Liver (tissue), 9 donors: ENCODE measurements around the gene JDP2. TPM values are rescaled to one million over a fixed set of nuclear protein-coding genes. Genes with fewer than 3 reads are reported as not detected.

Experiments
- DNase-seq: peaks from one replicate; pipeline ENCODE4 v3.0.0-alpha.2; 2017; ENCODE audit warnings: low spot score
- H3K27ac ChIP-seq, 2 donors: one replicate each; pipeline ENCODE4 v1.7.0; 2013; ENCODE audit warnings: inconsistent platforms in 2 of 2, low read length in 2 of 2, control low read depth in 1 of 2, low read depth in 1 of 2, mild to moderate bottlenecking in 1 of 2
- H3K27me3 ChIP-seq, 4 donors: one replicate each; pipeline versions ENCODE4 v1.6.1 to v1.7.0; 2013; ENCODE audit warnings: low read length in 3 of 4, inconsistent platforms in 1 of 4, mild to moderate bottlenecking in 1 of 4, moderate library complexity in 1 of 4; ENCODE audit not compliant: control insufficient read depth in 4 of 4, insufficient read depth in 4 of 4
- H3K36me3 ChIP-seq, 4 donors: one replicate each; pipeline versions ENCODE4 v1.6.1 to v1.7.0; 2013; ENCODE audit warnings: low read length in 3 of 4, mild to moderate bottlenecking in 3 of 4, low read depth in 1 of 4, moderate library complexity in 1 of 4; ENCODE audit not compliant: control insufficient read depth in 4 of 4, insufficient read depth in 3 of 4
- H3K4me1 ChIP-seq, 4 donors: one replicate each; pipeline versions ENCODE4 v1.6.1 to v1.7.0; 2013; ENCODE audit warnings: low read length in 3 of 4, mild to moderate bottlenecking in 3 of 4, moderate library complexity in 1 of 4; ENCODE audit not compliant: control insufficient read depth in 4 of 4, insufficient read depth in 4 of 4
- H3K4me3 ChIP-seq, 3 donors: one replicate each; pipeline versions ENCODE4 v1.6.1 to v1.7.0; 2013; ENCODE audit warnings: low read length in 3 of 3, control low read depth in 1 of 3, low read depth in 1 of 3, mild to moderate bottlenecking in 1 of 3
- H3K9ac ChIP-seq, 2 donors: one replicate each; pipeline ENCODE4 v1.7.0; 2013; ENCODE audit warnings: low read length in 2 of 2, mild to moderate bottlenecking in 2 of 2, moderate library complexity in 2 of 2, control low read depth in 1 of 2, low read depth in 1 of 2
- H3K9me3 ChIP-seq, 4 donors: one replicate each; pipeline versions ENCODE4 v1.6.1 to v1.7.0; 2013; ENCODE audit warnings: low read length in 3 of 4; ENCODE audit not compliant: control insufficient read depth in 4 of 4
- EGR1 ChIP-seq, 2 donors: IDR thresholded peaks; 2 replicates each; pipeline ENCODE4 v1.6.1; 2016 to 2018; ENCODE audit warnings: antibody characterized with exemption in 2 of 2, low read depth in 2 of 2
- FOXA1 ChIP-seq: IDR thresholded peaks from 2 replicates; pipeline ENCODE4 v1.6.1; 2016; ENCODE audit warnings: antibody characterized with exemption
- FOXA2 ChIP-seq: IDR thresholded peaks from 2 replicates; pipeline ENCODE4 v1.6.1; 2016; ENCODE audit warnings: antibody characterized with exemption
- GABPA ChIP-seq, 2 donors: IDR thresholded peaks in 1 of 2; conservative IDR thresholded peaks in 1 of 2; 2 replicates each; pipeline ENCODE4 v1.6.1; 2016; ENCODE audit warnings: antibody characterized with exemption in 2 of 2, mild to moderate bottlenecking in 1 of 2, moderate library complexity in 1 of 2
- HNF4A ChIP-seq, 2 donors: conservative IDR thresholded peaks; 2 replicates each; pipeline ENCODE4 v1.6.1; 2016; ENCODE audit warnings: antibody characterized with exemption in 2 of 2, mild to moderate bottlenecking in 2 of 2
- HNF4G ChIP-seq: IDR thresholded peaks from 2 replicates; pipeline ENCODE4 v1.6.1; 2016; ENCODE audit warnings: antibody characterized with exemption
- JUND ChIP-seq, 2 donors: IDR thresholded peaks; 2 replicates each; pipeline ENCODE4 v1.6.1; 2016; ENCODE audit warnings: antibody characterized with exemption in 2 of 2
- NR2F2 ChIP-seq: IDR thresholded peaks from 2 replicates; pipeline ENCODE4 v1.6.1; 2016; ENCODE audit warnings: antibody characterized with exemption
- RXRA ChIP-seq, 2 donors: IDR thresholded peaks; 2 replicates each; pipeline ENCODE4 v1.6.1; 2017 to 2018; ENCODE audit warnings: antibody characterized with exemption in 2 of 2, mild to moderate bottlenecking in 1 of 2
- SP1 ChIP-seq: IDR thresholded peaks from 2 replicates; pipeline ENCODE4 v1.6.1; 2018; ENCODE audit warnings: antibody characterized with exemption, mild to moderate bottlenecking
- TAF1 ChIP-seq: conservative IDR thresholded peaks from 2 replicates; pipeline ENCODE4 v1.6.1; 2016; ENCODE audit warnings: antibody characterized with exemption, mild to moderate bottlenecking
- YY1 ChIP-seq: IDR thresholded peaks from 2 replicates; pipeline ENCODE4 v1.6.1; 2016; ENCODE audit warnings: antibody characterized with exemption, mild to moderate bottlenecking
- WGBS: extraction: QIAGEN DNeasy Blood & Tissue Kit; methylation state at CpG from one replicate; pipeline ENCODE4 v1.1.7; 2013; 5-methylcytosine and 5-hydroxymethylcytosine counted together
- polyA plus RNA-seq, 2 donors: library from polyadenylated mRNA; stranded (reverse) in 1 of 2; unstranded in 1 of 2; fragments of 200-250 nt in 1 of 2; fragments of >200 nt in 1 of 2; fragmentation: Nextera tagmentation in 1 of 2; extraction: Ambion mirVana in 1 of 2; gene quantifications; one replicate each; pipeline versions ENCODE4 v1.2.1 to v1.2.3, GENCODE V29; 2013 to 2015
- total RNA-seq, 2 donors: library from RNA; depleted of rRNA; stranded (reverse); fragments of >200 nt; gene quantifications; one replicate each; pipeline ENCODE4 v1.2.3, GENCODE V29; 2014
- TF ChIP-seq, protein P1 (sequence below): IDR thresholded peaks from 2 replicates; pipeline ENCODE4 v1.6.1; 2016; ENCODE audit warnings: antibody characterized with exemption
- TF ChIP-seq, protein P2 (sequence below): fragments of 150-350 bp; IDR thresholded peaks from 2 replicates; pipeline ENCODE4 v1.5.1; 2017; ENCODE audit warnings: improper control_type of control experiment, low read depth, low read length; ENCODE audit not compliant: missing input control
- TF ChIP-seq, protein P3 (sequence below): IDR thresholded peaks from 2 replicates; pipeline ENCODE4 v1.6.1; 2016; ENCODE audit warnings: antibody characterized with exemption
- donor health status: healthy.
- donor health status: healthy.
- donor health status: healthy.
- donor health status: healthy.
- donor health status: healthy.

Gene JDP2
- total and polyA plus RNA-seq, 4 donors, result 2.4 to 14.6 (median 8.7) TPM

DNA sequence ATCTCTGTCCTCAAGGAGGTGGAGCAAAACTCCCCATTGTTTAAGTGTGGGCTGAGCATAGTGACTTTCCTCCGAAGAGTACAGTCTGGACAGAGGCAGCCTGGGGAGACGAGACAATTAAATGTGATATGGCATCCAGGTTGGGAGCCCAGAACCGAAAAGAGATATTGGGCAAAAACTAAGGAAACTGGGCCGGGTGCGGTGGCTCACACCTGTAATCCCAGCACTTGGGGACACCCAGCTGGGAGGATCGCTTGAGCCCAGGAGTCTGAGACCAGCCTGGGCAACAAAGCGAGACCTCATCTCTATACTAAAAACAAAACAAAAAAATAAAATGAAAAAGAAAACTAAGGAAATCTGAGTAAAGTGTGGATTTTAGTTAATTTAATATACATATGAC lies 35.9 kb upstream of the JDP2 start:
- no peak overlapping the region for H3K9ac ChIP-seq
- H3K36me3 ChIP-seq, result no peaks in the 10 kb centered on the region
- H3K27me3 ChIP-seq, result no peaks in the 10 kb centered on the region
- H3K9me3 ChIP-seq, result no peaks in the 10 kb centered on the region
- no peak overlapping the region for H3K4me3 ChIP-seq
- TF ChIP-seq HNF4G (no peak), YY1 (no peak), GABPA (IDR thresholded peaks at IDR 0.05 in 1 of 2, conservative IDR thresholded peaks at IDR 0.05 in 1 of 2) (no peak), RXRA (IDR thresholded peaks at IDR 0.05) (no peak), SP1 (no peak), HNF4A (conservative IDR thresholded peaks at IDR 0.05) (no peak), EGR1 (IDR thresholded peaks at IDR 0.05; ENCODE audit: low read depth in 2 of 2) (no peak), TAF1 (no peak), JUND (IDR thresholded peaks at IDR 0.05) (no peak), FOXA2 (no peak)
- TF ChIP-seq, protein P1, sequence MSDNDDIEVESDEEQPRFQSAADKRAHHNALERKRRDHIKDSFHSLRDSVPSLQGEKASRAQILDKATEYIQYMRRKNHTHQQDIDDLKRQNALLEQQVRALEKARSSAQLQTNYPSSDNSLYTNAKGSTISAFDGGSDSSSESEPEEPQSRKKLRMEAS, result no peak
- TF ChIP-seq, protein P2, sequence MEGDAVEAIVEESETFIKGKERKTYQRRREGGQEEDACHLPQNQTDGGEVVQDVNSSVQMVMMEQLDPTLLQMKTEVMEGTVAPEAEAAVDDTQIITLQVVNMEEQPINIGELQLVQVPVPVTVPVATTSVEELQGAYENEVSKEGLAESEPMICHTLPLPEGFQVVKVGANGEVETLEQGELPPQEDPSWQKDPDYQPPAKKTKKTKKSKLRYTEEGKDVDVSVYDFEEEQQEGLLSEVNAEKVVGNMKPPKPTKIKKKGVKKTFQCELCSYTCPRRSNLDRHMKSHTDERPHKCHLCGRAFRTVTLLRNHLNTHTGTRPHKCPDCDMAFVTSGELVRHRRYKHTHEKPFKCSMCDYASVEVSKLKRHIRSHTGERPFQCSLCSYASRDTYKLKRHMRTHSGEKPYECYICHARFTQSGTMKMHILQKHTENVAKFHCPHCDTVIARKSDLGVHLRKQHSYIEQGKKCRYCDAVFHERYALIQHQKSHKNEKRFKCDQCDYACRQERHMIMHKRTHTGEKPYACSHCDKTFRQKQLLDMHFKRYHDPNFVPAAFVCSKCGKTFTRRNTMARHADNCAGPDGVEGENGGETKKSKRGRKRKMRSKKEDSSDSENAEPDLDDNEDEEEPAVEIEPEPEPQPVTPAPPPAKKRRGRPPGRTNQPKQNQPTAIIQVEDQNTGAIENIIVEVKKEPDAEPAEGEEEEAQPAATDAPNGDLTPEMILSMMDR, result no peak
- 95% methylated on average over 7 of the region's 7 CpGs for WGBS
- no peak for DNase-seq
- H3K4me1 ChIP-seq, result no peaks in the 10 kb centered on the region
- H3K27ac ChIP-seq, result no peak overlapping the region

DNA sequence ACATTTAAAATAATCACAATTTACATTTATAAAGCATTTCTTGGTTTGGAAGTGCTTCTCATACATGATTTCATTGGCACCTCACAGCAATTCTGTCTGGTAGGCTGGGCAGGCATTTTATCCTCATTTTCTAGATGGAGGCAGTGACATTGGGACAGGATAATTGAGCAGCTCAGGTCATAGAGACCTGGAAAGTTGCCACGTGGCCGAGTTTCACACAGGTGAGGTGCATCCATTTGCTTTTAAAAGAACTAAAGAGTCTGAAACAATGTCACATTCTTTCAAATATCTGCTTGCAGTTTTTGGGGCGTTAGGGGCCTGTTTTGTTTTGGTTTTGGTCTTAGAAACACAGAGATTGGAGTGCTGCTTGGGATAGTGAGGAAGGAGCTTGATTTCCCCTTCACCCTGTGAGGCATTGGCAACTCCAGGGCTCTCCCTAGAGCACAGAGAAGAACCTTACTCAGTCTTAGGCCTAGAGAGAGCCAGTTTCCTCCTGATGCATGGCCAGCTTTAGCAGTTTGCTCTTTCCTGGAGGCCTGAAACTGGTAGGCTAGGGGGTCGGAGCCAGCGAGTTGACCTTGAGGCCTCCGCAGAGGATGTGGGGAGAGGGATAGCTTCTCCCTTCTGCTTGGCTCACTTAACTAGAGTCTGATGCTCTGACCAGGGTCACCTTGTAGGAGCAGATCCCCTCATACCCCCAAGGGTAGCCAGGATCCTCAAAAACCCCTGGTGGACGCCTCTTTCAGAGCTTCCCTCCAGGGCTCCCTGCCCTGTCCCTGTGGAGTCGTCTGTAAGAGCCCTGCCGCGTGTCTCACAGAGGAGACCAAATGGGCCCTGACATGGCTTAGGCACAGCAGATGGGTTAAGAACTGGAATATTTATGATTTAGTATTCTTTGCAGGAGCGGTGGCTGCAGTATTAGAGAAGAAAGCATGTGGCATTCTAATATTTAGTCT lies 34.9 kb upstream of the JDP2 start:
- no peak for DNase-seq
- H3K27me3 ChIP-seq, result no peaks in the 10 kb centered on the region
- H3K36me3 ChIP-seq, result no peaks in the 10 kb centered on the region
- WGBS, result 85% methylated on average over 11 of the region's 11 CpGs
- no peaks in the 10 kb centered on the region for H3K9me3 ChIP-seq
- H3K27ac ChIP-seq, result no peak overlapping the region
- no peak for TF ChIP-seq YY1
- no peak for TF ChIP-seq FOXA1
- TF ChIP-seq HNF4A (conservative IDR thresholded peaks at IDR 0.05), result no peak
- no peak for TF ChIP-seq FOXA2
- TF ChIP-seq, protein P3, sequence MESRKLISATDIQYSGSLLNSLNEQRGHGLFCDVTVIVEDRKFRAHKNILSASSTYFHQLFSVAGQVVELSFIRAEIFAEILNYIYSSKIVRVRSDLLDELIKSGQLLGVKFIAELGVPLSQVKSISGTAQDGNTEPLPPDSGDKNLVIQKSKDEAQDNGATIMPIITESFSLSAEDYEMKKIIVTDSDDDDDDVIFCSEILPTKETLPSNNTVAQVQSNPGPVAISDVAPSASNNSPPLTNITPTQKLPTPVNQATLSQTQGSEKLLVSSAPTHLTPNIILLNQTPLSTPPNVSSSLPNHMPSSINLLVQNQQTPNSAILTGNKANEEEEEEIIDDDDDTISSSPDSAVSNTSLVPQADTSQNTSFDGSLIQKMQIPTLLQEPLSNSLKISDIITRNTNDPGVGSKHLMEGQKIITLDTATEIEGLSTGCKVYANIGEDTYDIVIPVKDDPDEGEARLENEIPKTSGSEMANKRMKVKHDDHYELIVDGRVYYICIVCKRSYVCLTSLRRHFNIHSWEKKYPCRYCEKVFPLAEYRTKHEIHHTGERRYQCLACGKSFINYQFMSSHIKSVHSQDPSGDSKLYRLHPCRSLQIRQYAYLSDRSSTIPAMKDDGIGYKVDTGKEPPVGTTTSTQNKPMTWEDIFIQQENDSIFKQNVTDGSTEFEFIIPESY, result no peak
- TF ChIP-seq RXRA (IDR thresholded peaks at IDR 0.05), result no peak
- TF ChIP-seq JUND (IDR thresholded peaks at IDR 0.05), result no peak
- TF ChIP-seq GABPA (IDR thresholded peaks at IDR 0.05 in 1 of 2, conservative IDR thresholded peaks at IDR 0.05 in 1 of 2), result no peak
- TF ChIP-seq EGR1 (IDR thresholded peaks at IDR 0.05; ENCODE audit: low read depth in 2 of 2), result no peak
- TF ChIP-seq NR2F2, result no peak
- no peak for TF ChIP-seq SP1
- TF ChIP-seq, protein P2, result no peak
- H3K4me3 ChIP-seq, result no peak overlapping the region
- H3K4me1 ChIP-seq, result no peaks in the 10 kb centered on the region
- H3K9ac ChIP-seq, result no peak overlapping the region
